Keratinocyte (primary cell): ENCODE results near the gene ZNF385A. TPM values are rescaled to one million over a fixed set of nuclear protein-coding genes. Genes with fewer than 3 reads are reported as not detected.

ENCODE experiments used
- DNase-seq: peaks from one replicate; pipeline ENCODE4 v3.0.0-alpha.2; 2011; ENCODE audit warnings: low read depth, missing footprints, low spot score
- FAIRE-seq: peaks from 2 replicates; lab custom pipeline; 2011; peaks lifted over from hg19 to GRCh38; lab: Jason Lieb, UNC
- H2AFZ ChIP-seq: 2 replicates; pipeline ENCODE4 v1.6.0; 2012; ENCODE audit warnings: low read length, control low read depth, inconsistent platforms; ENCODE audit not compliant: control insufficient read depth
- H3K27ac ChIP-seq: 2 replicates; pipeline ENCODE4 v1.5.1; 2011; ENCODE audit warnings: low read length; ENCODE audit not compliant: control insufficient read depth, insufficient read depth
- H3K27me3 ChIP-seq: 3 replicates; pipeline ENCODE4 v1.6.0; 2011; ENCODE audit warnings: low read length; ENCODE audit not compliant: control insufficient read depth, insufficient read depth; ENCODE audit errors: extremely low read depth
- H3K36me3 ChIP-seq, 2 experiments: 2 replicates in 1 of 2; 3 replicates in 1 of 2; pipeline ENCODE4 v1.5.1; 2011; ENCODE audit warnings: low read length in 2 of 2, mild to moderate bottlenecking in 1 of 2; ENCODE audit not compliant: control insufficient read depth in 2 of 2, insufficient read depth in 2 of 2; ENCODE audit errors: extremely low read depth in 1 of 2
- H3K4me1 ChIP-seq: 3 replicates; pipeline ENCODE4 v1.5.1; 2011; ENCODE audit warnings: low read length; ENCODE audit not compliant: control insufficient read depth, insufficient read depth; ENCODE audit errors: extremely low read depth
- H3K4me2 ChIP-seq: 3 replicates; pipeline ENCODE4 v1.6.0; 2011; ENCODE audit warnings: low read depth, low read length; ENCODE audit not compliant: control insufficient read depth, insufficient read depth; ENCODE audit errors: extremely low read depth
- H3K4me3 ChIP-seq, 3 experiments: fragments of 200-600 bp in 1 of 3; sonication (generic) in 1 of 3; 2 replicates in 2 of 3; 3 replicates in 1 of 3; pipeline ENCODE4 v1.5.1; 2011 to 2016; ENCODE audit warnings: low read length in 3 of 3, mild to moderate bottlenecking in 3 of 3, control low read depth in 2 of 3, inconsistent platforms in 1 of 3, low read depth in 1 of 3, mixed read lengths in 1 of 3, mixed run types in 1 of 3, moderate library complexity in 1 of 3; ENCODE audit not compliant: control insufficient read depth in 2 of 3, insufficient read depth in 2 of 3; ENCODE audit errors: extremely low read depth in 1 of 3
- H3K79me2 ChIP-seq: 2 replicates; pipeline ENCODE4 v1.6.0; 2012; ENCODE audit warnings: low read length; ENCODE audit not compliant: control insufficient read depth, insufficient read depth
- H3K9ac ChIP-seq: 3 replicates; pipeline ENCODE4 v1.6.0; 2011; ENCODE audit warnings: low read length; ENCODE audit not compliant: control insufficient read depth, insufficient read depth; ENCODE audit errors: extremely low read depth
- H3K9me1 ChIP-seq: 3 replicates; pipeline ENCODE4 v1.6.0; 2011; ENCODE audit warnings: low read length; ENCODE audit not compliant: control insufficient read depth, insufficient read depth; ENCODE audit errors: extremely low read depth
- H3K9me3 ChIP-seq: 2 replicates; pipeline ENCODE4 v1.5.1; 2012; ENCODE audit warnings: low read depth, low read length; ENCODE audit not compliant: control insufficient read depth
- H4K20me1 ChIP-seq: 3 replicates; pipeline ENCODE4 v1.6.0; 2011; ENCODE audit warnings: low read length; ENCODE audit not compliant: control insufficient read depth, insufficient read depth; ENCODE audit errors: extremely low read depth
- EZH2 ChIP-seq: IDR thresholded peaks from one replicate; pipeline ENCODE4 v1.6.1; 2012; ENCODE audit warnings: inconsistent platforms, mild to moderate bottlenecking, low read length, moderate library complexity
- dilution Hi-C: fragments of 300-500 bp; cut with MboI; formaldehyde crosslinking; loops from one replicate; pipeline ENCODE4 v1.7.0; 2020; ENCODE audit warnings: low sequenced_read_pairs; ENCODE audit not compliant: extremely low pct_ligation_motif_present
- polyA plus RNA-seq, 5 experiments: library from polyadenylated mRNA; depleted of rRNA in 3 of 5; stranded (reverse) in 3 of 5; stranded (forward) in 1 of 5; unstranded in 1 of 5; fragments of >200 nt; gene quantifications; 1 replicate in 1 of 5; 2 replicates in 3 of 5; 3 replicates in 1 of 5; pipeline versions ENCODE4 v1.2.1 to v1.2.3, GENCODE V29; 2011 to 2012; ENCODE audit warnings: missing spikeins in 2 of 5, low read depth in 1 of 5, low replicate concordance in 1 of 5
- TF ChIP-seq, protein P1 (sequence below), 3 experiments: IDR thresholded peaks in 1 of 3; conservative IDR thresholded peaks in 1 of 3; optimal IDR thresholded peaks in 1 of 3; 2 replicates in 2 of 3; 3 replicates in 1 of 3; pipeline versions ENCODE3 to v1.5.1; 2011; ENCODE audit warnings: low read length in 3 of 3, mild to moderate bottlenecking in 3 of 3, moderate library complexity in 2 of 3, control low read depth in 1 of 3, inconsistent platforms in 1 of 3; ENCODE audit not compliant: insufficient read depth in 2 of 3; ENCODE audit errors: extremely low read depth in 1 of 3

ZNF385A gene
- polyA plus RNA-seq, 1 donor (not counting 4 experiments of a cell fraction or from before 2014, with no cell fraction given) = 11.4 TPM

DNA sequence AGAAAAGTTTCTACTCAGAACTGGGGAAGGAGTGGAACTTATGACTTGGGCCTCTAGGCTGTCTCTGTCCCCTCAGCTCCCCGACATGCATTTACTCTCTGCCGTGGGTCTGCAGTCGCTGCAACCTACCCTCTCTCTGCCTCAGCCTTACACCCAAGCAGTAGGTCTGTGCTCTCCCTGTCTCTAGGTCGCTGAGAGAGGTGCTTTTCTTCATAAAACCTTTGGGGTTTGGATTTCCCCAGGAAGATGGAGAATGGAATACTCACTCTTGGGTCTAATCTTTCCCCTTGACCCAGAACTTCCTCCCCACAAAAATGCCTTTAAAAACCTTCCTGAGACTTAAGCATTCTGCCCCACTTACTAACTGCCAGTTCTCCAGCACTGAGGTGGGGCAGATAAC is 33.2 kb downstream of the ZNF385A start:
- Histone ChIP-seq H4K20me1 (no peaks in the 10 kb centered on the region), H3K9ac (no peak overlapping the region), H3K9me3 (no peaks in the 10 kb centered on the region), H3K4me3 (no peak overlapping the region), H3K36me3 (peaks cover 20 to 31% of the 10 kb centered on the region in 2 experiments), H3K27me3 (no peaks in the 10 kb centered on the region), H3K27ac (no peak overlapping the region), H3K4me1 (no peaks in the 10 kb centered on the region), H3K4me2 (no peak overlapping the region), H3K9me1 (no peaks in the 10 kb centered on the region), H3K79me2 (no peaks in the 10 kb centered on the region), H2AFZ (no peak overlapping the region)
- no peak for DNase-seq
- TF ChIP-seq, protein P1, sequence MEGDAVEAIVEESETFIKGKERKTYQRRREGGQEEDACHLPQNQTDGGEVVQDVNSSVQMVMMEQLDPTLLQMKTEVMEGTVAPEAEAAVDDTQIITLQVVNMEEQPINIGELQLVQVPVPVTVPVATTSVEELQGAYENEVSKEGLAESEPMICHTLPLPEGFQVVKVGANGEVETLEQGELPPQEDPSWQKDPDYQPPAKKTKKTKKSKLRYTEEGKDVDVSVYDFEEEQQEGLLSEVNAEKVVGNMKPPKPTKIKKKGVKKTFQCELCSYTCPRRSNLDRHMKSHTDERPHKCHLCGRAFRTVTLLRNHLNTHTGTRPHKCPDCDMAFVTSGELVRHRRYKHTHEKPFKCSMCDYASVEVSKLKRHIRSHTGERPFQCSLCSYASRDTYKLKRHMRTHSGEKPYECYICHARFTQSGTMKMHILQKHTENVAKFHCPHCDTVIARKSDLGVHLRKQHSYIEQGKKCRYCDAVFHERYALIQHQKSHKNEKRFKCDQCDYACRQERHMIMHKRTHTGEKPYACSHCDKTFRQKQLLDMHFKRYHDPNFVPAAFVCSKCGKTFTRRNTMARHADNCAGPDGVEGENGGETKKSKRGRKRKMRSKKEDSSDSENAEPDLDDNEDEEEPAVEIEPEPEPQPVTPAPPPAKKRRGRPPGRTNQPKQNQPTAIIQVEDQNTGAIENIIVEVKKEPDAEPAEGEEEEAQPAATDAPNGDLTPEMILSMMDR (optimal IDR thresholded peaks at IDR 0.05 in 1 of 3, IDR thresholded peaks at IDR 0.05 in 1 of 3, conservative IDR thresholded peaks at IDR 0.05 in 1 of 3; ENCODE audit: extremely low read depth in 1 of 3, insufficient read depth in 2 of 3, low read length in 3 of 3) = no peak
- TF ChIP-seq EZH2 = no peak
- no peak for FAIRE-seq
- dilution Hi-C loops = no loop called here

DNA sequence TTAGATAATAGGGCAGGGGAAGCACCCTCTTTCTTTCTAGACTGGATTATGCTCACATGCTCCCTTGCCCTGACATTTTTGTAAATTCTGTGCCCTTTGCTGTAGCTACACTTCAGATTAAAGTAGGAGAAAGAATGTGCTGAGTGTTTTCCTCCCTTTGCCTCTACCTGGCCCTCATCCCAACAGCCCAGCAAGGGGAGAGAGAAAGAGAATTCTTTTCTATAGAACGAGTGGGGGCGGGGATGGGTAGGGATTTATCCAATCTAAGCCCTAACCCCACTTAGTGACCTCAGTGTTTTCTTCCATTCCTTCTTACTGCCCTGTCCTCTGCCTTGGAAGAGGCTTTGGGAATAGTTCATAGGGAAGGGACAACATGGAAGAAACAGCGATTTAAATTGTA is 33.8 kb downstream of the ZNF385A start:
- TF ChIP-seq EZH2 = no peak
- TF ChIP-seq, protein P1 (optimal IDR thresholded peaks at IDR 0.05 in 1 of 3, IDR thresholded peaks at IDR 0.05 in 1 of 3, conservative IDR thresholded peaks at IDR 0.05 in 1 of 3; ENCODE audit: extremely low read depth in 1 of 3, insufficient read depth in 2 of 3, low read length in 3 of 3) = no peak
- Histone ChIP-seq H3K4me3 (no peak overlapping the region), H3K79me2 (no peaks in the 10 kb centered on the region), H3K9ac (no peak overlapping the region), H4K20me1 (no peaks in the 10 kb centered on the region), H3K4me2 (no peak overlapping the region), H2AFZ (no peak overlapping the region), H3K27me3 (no peaks in the 10 kb centered on the region), H3K9me1 (no peaks in the 10 kb centered on the region), H3K27ac (no peak overlapping the region), H3K9me3 (no peaks in the 10 kb centered on the region), H3K4me1 (no peaks in the 10 kb centered on the region), H3K36me3 (peaks cover 20 to 31% of the 10 kb centered on the region in 2 experiments)
- FAIRE-seq (no peak), DNase-seq (no peak)
- dilution Hi-C loops = no loop called here
